Measurements from ENCODE around the gene ADCY9.

The ADCY9 gene

GRCh38 chr16:4089811-4090301 lies 26.4 kb downstream of the ADCY9 start:
- no peaks in the 10 kb centered on the region for H3K36me3 ChIP-seq (ENCODE audit: insufficient read depth, low read length)
- H3K4me2 ChIP-seq (ENCODE audit: low read length) = no peak overlapping the region
- H3K27me3 ChIP-seq (ENCODE audit: control insufficient read depth, insufficient read depth, low read length) = no peaks in the 10 kb centered on the region
- peaks cover 26% of the 10 kb centered on the region for H3K4me1 ChIP-seq (ENCODE audit: control insufficient read depth, insufficient read depth, low read length)
- H3K9ac ChIP-seq (ENCODE audit: low read depth, low read length) = no peak overlapping the region
- H3K9me3 ChIP-seq (replicated peaks; ENCODE audit: low read length) = no peaks in the 10 kb centered on the region
- H3K4me3 ChIP-seq (ENCODE audit: low read length) = no peak overlapping the region

GRCh38 chr16:4089251-4089810 lies 26.9 kb downstream of the ADCY9 start:
- no peaks in the 10 kb centered on the region for H3K36me3 ChIP-seq (ENCODE audit: insufficient read depth, low read length)
- H3K4me3 ChIP-seq (ENCODE audit: low read length) = no peak overlapping the region
- H3K9me3 ChIP-seq (replicated peaks; ENCODE audit: low read length) = no peaks in the 10 kb centered on the region
- H3K4me1 ChIP-seq (ENCODE audit: control insufficient read depth, insufficient read depth, low read length) = peaks cover 26% of the 10 kb centered on the region
- H3K4me2 ChIP-seq (ENCODE audit: low read length) = no peak overlapping the region
- no peak overlapping the region for H3K9ac ChIP-seq (ENCODE audit: low read depth, low read length)
- no peaks in the 10 kb centered on the region for H3K27me3 ChIP-seq (ENCODE audit: control insufficient read depth, insufficient read depth, low read length)

- no peaks in the 10 kb centered on the region for H3K36me3 ChIP-seq (ENCODE audit: insufficient read depth, low read length)
- no peaks in the 10 kb centered on the region for H3K27me3 ChIP-seq (ENCODE audit: control insufficient read depth, insufficient read depth, low read length)
- no peak overlapping the region for H3K9ac ChIP-seq (ENCODE audit: low read depth, low read length)
- no peaks in the 10 kb centered on the region for H3K9me3 ChIP-seq (replicated peaks; ENCODE audit: low read length)
- peaks cover 15% of the 10 kb centered on the region for H3K4me1 ChIP-seq (ENCODE audit: control insufficient read depth, insufficient read depth, low read length)
- H3K4me3 ChIP-seq (ENCODE audit: low read length) = no peak overlapping the region
- no peak overlapping the region for H3K4me2 ChIP-seq (ENCODE audit: low read length)
Observed at GRCh38 chr16:4087990-4088577, 28.2 kb downstream of the ADCY9 start.

DNA sequence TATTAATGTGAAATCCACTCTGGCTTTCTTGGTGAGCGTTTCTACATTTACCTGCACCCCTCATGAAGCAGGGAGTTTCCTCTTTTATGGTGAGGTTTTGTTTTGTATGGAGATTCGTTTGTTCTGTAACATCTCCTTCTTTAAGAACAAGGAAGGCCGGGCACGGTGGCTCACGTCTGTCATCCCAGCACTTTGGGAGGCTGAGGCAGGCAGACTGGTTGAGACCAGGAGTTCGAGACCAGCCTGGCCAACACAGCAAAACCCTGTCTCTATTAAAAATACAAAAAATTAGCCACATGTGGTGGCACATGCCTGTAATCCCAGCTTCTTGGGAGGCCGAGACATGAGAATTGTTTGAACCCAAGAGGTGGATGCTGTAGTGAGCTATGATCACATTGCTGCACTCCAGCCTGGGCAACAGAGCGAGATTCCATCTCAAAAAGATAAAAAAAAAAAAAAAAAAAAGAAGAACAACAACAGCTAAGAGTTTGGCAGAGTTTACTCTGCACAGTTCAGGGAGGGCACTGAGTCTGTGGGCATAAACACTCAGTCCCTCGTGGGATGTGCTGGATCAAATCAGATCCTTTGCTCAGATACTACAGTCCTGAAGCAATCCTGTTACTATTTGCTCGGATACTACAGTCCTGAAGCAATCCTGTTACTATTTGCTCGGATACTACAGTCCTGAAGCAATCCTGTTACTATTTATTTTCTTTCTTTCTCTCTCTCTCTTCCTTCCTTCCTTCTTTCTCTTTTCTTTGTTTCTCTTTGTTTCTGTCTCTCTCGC lies 28.9 kb downstream of the ADCY9 start:
- Histone ChIP-seq H3K4me2 (ENCODE audit: low read length) (no peak overlapping the region), H3K36me3 (ENCODE audit: insufficient read depth, low read length) (no peaks in the 10 kb centered on the region), H3K9ac (ENCODE audit: low read depth, low read length) (no peak overlapping the region), H3K4me1 (ENCODE audit: control insufficient read depth, insufficient read depth, low read length) (peaks cover 8% of the 10 kb centered on the region), H3K9me3 (replicated peaks; ENCODE audit: low read length) (no peaks in the 10 kb centered on the region), H3K27me3 (ENCODE audit: control insufficient read depth, insufficient read depth, low read length) (no peaks in the 10 kb centered on the region), H3K4me3 (ENCODE audit: low read length) (no peak overlapping the region)

DNA sequence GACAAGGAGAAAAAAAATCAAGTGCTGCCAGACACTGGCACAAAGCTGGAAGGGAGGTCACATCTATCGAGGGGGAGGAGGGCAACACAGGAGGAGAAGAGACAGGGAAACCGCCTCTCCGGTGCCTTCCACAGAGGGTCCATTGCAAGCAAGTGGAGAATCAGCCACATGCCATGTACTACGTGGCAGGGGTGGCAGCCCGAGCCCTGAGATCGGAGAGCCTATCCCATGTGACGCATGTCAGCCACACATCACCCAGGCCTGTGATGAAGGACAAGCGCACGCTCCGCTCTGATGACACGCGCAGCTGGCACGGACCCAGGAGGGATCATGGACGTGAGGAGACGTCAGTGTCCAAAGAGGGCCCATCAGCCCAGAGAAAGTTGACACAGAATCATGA lies 30.1 kb downstream of the ADCY9 start:
- Histone ChIP-seq H3K4me2 (ENCODE audit: low read length) (no peak overlapping the region), H3K9me3 (replicated peaks; ENCODE audit: low read length) (no peaks in the 10 kb centered on the region), H3K36me3 (ENCODE audit: insufficient read depth, low read length) (no peaks in the 10 kb centered on the region), H3K27me3 (ENCODE audit: control insufficient read depth, insufficient read depth, low read length) (no peaks in the 10 kb centered on the region), H3K9ac (ENCODE audit: low read depth, low read length) (no peak overlapping the region), H3K4me1 (ENCODE audit: control insufficient read depth, insufficient read depth, low read length) (peaks cover 10% of the 10 kb centered on the region), H3K4me3 (ENCODE audit: low read length) (no peak overlapping the region)

GRCh38 chr16:4085405-4085970 lies 30.8 kb downstream of the ADCY9 start:
- H3K27me3 ChIP-seq (ENCODE audit: control insufficient read depth, insufficient read depth, low read length) = no peaks in the 10 kb centered on the region
- H3K4me3 ChIP-seq (ENCODE audit: low read length) = no peak overlapping the region
- H3K9ac ChIP-seq (ENCODE audit: low read depth, low read length) = no peak overlapping the region
- peaks cover 8% of the 10 kb centered on the region for H3K4me1 ChIP-seq (ENCODE audit: control insufficient read depth, insufficient read depth, low read length)
- no peaks in the 10 kb centered on the region for H3K36me3 ChIP-seq (ENCODE audit: insufficient read depth, low read length)
- H3K4me2 ChIP-seq (ENCODE audit: low read length) = no peak overlapping the region
- H3K9me3 ChIP-seq (replicated peaks; ENCODE audit: low read length) = no peaks in the 10 kb centered on the region

- no peaks in the 10 kb centered on the region for H3K9me3 ChIP-seq (replicated peaks; ENCODE audit: low read length)
- H3K9ac ChIP-seq (ENCODE audit: low read depth, low read length) = no peak overlapping the region
- no peaks in the 10 kb centered on the region for H3K36me3 ChIP-seq (ENCODE audit: insufficient read depth, low read length)
- H3K4me2 ChIP-seq (ENCODE audit: low read length) = no peak overlapping the region
- H3K27me3 ChIP-seq (ENCODE audit: control insufficient read depth, insufficient read depth, low read length) = no peaks in the 10 kb centered on the region
- no peak overlapping the region for H3K4me3 ChIP-seq (ENCODE audit: low read length)
- peaks cover 2% of the 10 kb centered on the region for H3K4me1 ChIP-seq (ENCODE audit: control insufficient read depth, insufficient read depth, low read length)
Observed at GRCh38 chr16:4083347-4083870, 32.8 kb downstream of the ADCY9 start.

- Histone ChIP-seq H3K4me1 (ENCODE audit: control insufficient read depth, insufficient read depth, low read length) (peaks cover 2% of the 10 kb centered on the region), H3K4me2 (ENCODE audit: low read length) (no peak overlapping the region), H3K36me3 (ENCODE audit: insufficient read depth, low read length) (no peaks in the 10 kb centered on the region), H3K4me3 (ENCODE audit: low read length) (no peak overlapping the region), H3K9me3 (replicated peaks; ENCODE audit: low read length) (no peaks in the 10 kb centered on the region), H3K27me3 (ENCODE audit: control insufficient read depth, insufficient read depth, low read length) (no peaks in the 10 kb centered on the region), H3K9ac (ENCODE audit: low read depth, low read length) (no peak overlapping the region)
Observed at GRCh38 chr16:4082474-4083044, 33.7 kb downstream of the ADCY9 start.

DNA sequence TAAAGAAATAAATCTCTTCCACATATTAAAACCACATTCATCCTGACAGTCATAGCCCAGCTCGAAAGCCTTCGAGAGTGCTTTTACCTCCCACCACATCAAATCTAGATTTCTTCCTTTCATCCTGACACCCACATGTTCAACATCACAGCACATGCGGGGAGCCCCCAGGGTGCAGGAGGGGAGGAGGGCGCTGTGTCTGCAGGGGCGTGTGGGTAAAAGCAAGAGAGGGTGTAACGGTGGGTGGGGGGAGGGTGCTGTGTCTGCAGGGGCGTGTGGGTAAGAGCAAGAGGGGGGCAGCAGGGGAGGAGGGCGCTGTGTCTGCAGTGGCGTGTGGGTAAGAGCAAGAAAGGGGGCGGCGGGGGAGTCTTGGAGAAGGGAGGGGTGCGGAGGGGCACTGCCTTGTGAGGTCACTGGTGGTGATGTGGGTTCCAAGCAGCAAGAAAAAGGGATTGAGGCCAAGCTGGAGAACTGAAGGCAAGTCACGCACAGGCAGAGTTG lies 34.7 kb downstream of the ADCY9 start:
- H3K9me3 ChIP-seq (replicated peaks; ENCODE audit: low read length) = no peaks in the 10 kb centered on the region
- H3K27me3 ChIP-seq (ENCODE audit: control insufficient read depth, insufficient read depth, low read length) = no peaks in the 10 kb centered on the region
- H3K36me3 ChIP-seq (ENCODE audit: insufficient read depth, low read length) = no peaks in the 10 kb centered on the region
- no peak overlapping the region for H3K9ac ChIP-seq (ENCODE audit: low read depth, low read length)
- H3K4me3 ChIP-seq (ENCODE audit: low read length) = no peak overlapping the region
- H3K4me2 ChIP-seq (ENCODE audit: low read length) = no peak overlapping the region
- peaks cover 2% of the 10 kb centered on the region for H3K4me1 ChIP-seq (ENCODE audit: control insufficient read depth, insufficient read depth, low read length)

DNA sequence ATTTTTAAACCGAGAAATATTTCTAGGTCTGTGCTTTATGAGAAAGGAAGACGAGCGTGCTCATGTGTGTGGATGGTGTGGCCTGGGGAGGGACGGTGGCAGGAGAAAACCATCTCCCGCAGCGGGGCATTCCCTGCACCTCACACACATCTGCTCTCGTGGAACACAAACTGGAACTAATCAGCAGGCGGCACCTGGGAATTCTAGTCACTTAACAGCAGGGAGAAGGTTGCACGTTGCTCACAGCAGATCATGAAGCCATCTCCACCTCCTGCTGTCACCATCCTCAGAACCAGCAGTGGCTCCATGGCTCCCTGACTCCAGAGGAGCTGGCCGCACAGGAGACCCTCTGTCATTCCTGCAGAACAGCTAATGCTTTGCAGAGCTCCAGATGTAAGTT lies 35.2 kb downstream of the ADCY9 start:
- H3K4me1 ChIP-seq (ENCODE audit: control insufficient read depth, insufficient read depth, low read length) = peaks cover 2% of the 10 kb centered on the region
- H3K36me3 ChIP-seq (ENCODE audit: insufficient read depth, low read length) = no peaks in the 10 kb centered on the region
- H3K27me3 ChIP-seq (ENCODE audit: control insufficient read depth, insufficient read depth, low read length) = no peaks in the 10 kb centered on the region
- H3K4me2 ChIP-seq (ENCODE audit: low read length) = no peak overlapping the region
- H3K9me3 ChIP-seq (replicated peaks; ENCODE audit: low read length) = no peaks in the 10 kb centered on the region
- no peak overlapping the region for H3K9ac ChIP-seq (ENCODE audit: low read depth, low read length)
- no peak overlapping the region for H3K4me3 ChIP-seq (ENCODE audit: low read length)

DNA sequence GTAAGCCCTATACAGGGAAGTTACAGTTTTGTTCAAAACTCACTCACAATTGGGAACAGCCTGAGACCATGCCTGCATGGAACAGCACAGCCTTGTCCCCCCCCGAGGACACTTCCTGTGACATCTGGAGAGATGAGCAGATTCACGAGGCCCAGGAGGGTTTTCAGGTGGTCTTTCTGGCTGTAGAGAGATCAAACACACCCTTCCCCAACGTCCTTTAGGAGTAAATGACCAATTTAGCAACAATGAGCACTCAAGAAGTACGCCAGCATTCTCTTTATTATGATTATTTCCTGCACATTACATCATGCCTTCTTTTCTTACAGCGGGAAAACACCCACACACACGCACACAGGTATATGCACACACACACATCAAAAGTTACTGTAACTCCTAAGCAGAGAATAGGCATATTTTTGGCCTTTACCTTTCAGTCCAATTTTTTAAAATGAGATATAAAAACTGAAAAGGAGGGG lies 39.0 kb downstream of the ADCY9 start:
- H3K27me3 ChIP-seq (ENCODE audit: control insufficient read depth, insufficient read depth, low read length) = no peaks in the 10 kb centered on the region
- no peak overlapping the region for H3K9ac ChIP-seq (ENCODE audit: low read depth, low read length)
- no peak overlapping the region for H3K4me2 ChIP-seq (ENCODE audit: low read length)
- no peaks in the 10 kb centered on the region for H3K36me3 ChIP-seq (ENCODE audit: insufficient read depth, low read length)
- peaks cover 2% of the 10 kb centered on the region for H3K4me1 ChIP-seq (ENCODE audit: control insufficient read depth, insufficient read depth, low read length)
- no peak overlapping the region for H3K4me3 ChIP-seq (ENCODE audit: low read length)
- H3K9me3 ChIP-seq (replicated peaks; ENCODE audit: low read length) = no peaks in the 10 kb centered on the region
